HG02885 (cell line): Measurements from ENCODE around the gene CHD8.
"Not testable (repeated sequence)": the region's sequence is repeated elsewhere in the genome, so short reads cannot be mapped to it uniquely, and the experiment has no call there.

Experiments used
- ATAC-seq: cut with Tn5 transposase; IDR thresholded peaks from one replicate; pipeline ENCODE4 v1.9.1; 2021; ENCODE audit warnings: mild to moderate bottlenecking; ENCODE audit not compliant: unreplicated experiment, poor library complexity

Gene CHD8

GRCh38 chr14:21455912-21456667, at the start of gene CHD8:
CHD8 (minus strand) TSS chr14:21456123; CDS start chr14:21431643, 24,480 bp downstream.
- ATAC-seq: peak; percentile 97

- ATAC-seq: peak; percentile 91
These were observed 49.2 kb upstream of the CHD8 start for GRCh38 chr14:21505012-21505553.

- no peak for ATAC-seq
These were observed 47.5 kb upstream of the CHD8 start for GRCh38 chr14:21503376-21503775.

GRCh38 chr14:21501568-21501967, 45.6 kb upstream of the CHD8 start:
- no peak for ATAC-seq

- ATAC-seq: peak; percentile 48
These were observed 42.9 kb upstream of the CHD8 start for GRCh38 chr14:21498540-21499526.

- ATAC-seq: no peak
These were observed 40.5 kb upstream of the CHD8 start for GRCh38 chr14:21496453-21496852.

- no peak for ATAC-seq
These were observed 39.2 kb upstream of the CHD8 start for GRCh38 chr14:21494902-21495762.

GRCh38 chr14:21486640-21487087, 30.7 kb upstream of the CHD8 start:
- no peak for ATAC-seq

- ATAC-seq: peak; percentile 100
These were observed 21.2 kb upstream of the CHD8 start, which contains the start of the genes RAB2B and TOX4 for GRCh38 chr14:21476925-21477681. RAB2B (minus strand) TSS chr14:21476959; CDS start chr14:21476872, 87 bp downstream. TOX4 (plus strand) TSS chr14:21477195; CDS start chr14:21477279, 84 bp downstream.

GRCh38 chr14:21476523-21476924, 20.6 kb upstream of the CHD8 start:
- peak; percentile 40 for ATAC-seq

- ATAC-seq: no peak
These were observed 20.0 kb upstream of the CHD8 start for GRCh38 chr14:21475767-21476522.

- ATAC-seq: no peak
These were observed 11.7 kb upstream of the CHD8 start for GRCh38 chr14:21467616-21468015.

- peak; percentile 19 for ATAC-seq
These were observed 371 bp downstream of the CHD8 start for GRCh38 chr14:21455592-21455911.

- no peak for ATAC-seq
These were observed 929 bp downstream of the CHD8 start for GRCh38 chr14:21454843-21455544.

- no peak for ATAC-seq
These were observed 6.1 kb downstream of the CHD8 start for GRCh38 chr14:21449899-21450216.

- ATAC-seq: not testable (repeated sequence)
These were observed 13.3 kb downstream of the CHD8 start for GRCh38 chr14:21442657-21443056.

GRCh38 chr14:21440859-21441258, 15.1 kb downstream of the CHD8 start:
- ATAC-seq: no peak
